ENCODE results near the gene PEX1.

GRCh38 chr7:92513167-92513902 lies 15.0 kb downstream of the PEX1 start:
- TF ChIP-seq CTCF (IDR thresholded peaks at IDR 0.05; ENCODE audit: extremely low read depth in 1 of 2, insufficient read depth in 1 of 2, low read depth in 1 of 2, low read length in 2 of 2): no peak
- no peak for TF ChIP-seq POLR2AphosphoS5 (IDR thresholded peaks at IDR 0.05; ENCODE audit: insufficient read depth, low read depth, low read length)
- TF ChIP-seq MAX (IDR thresholded peaks at IDR 0.05; ENCODE audit: insufficient read depth, insufficient read length): no peak
- no peak for TF ChIP-seq POLR2A (IDR thresholded peaks at IDR 0.05; ENCODE audit: low read depth, low read length)
- TF ChIP-seq FOS (IDR thresholded peaks at IDR 0.05; ENCODE audit: borderline replicate concordance, insufficient read depth, low read length): no peak
- no peak for TF ChIP-seq JUN (IDR thresholded peaks at IDR 0.05; ENCODE audit: borderline replicate concordance, insufficient read depth, insufficient read length, low read depth)
- no peak for TF ChIP-seq MYC (IDR thresholded peaks at IDR 0.05; ENCODE audit: low read depth, low read length)
